GM23338 (cell line): ENCODE data around the gene RELN.

Source experiments
- CTCF ChIP-seq, 2 experiments: fragments of 200-600 bp in 1 of 2; sonication (generic) in 1 of 2; conservative IDR thresholded peaks; 2 replicates each; pipeline versions ENCODE4 v1.5.1 to v1.6.1; 2016 to 2017; ENCODE audit warnings: antibody characterized with exemption in 2 of 2, low read depth in 2 of 2, mild to moderate bottlenecking in 2 of 2, moderate library complexity in 1 of 2
- EZH2 ChIP-seq: fragments of 200-600 bp; sonication (generic); IDR thresholded peaks from one replicate; pipeline ENCODE4 v1.8.0; 2017; ENCODE audit warnings: antibody characterized with exemption, mild to moderate bottlenecking, low read depth; ENCODE audit not compliant: unreplicated experiment
- EZH2phosphoT487 ChIP-seq: fragments of 200-600 bp; sonication (generic); IDR thresholded peaks from one replicate; pipeline ENCODE4 v1.8.1; 2018; ENCODE audit warnings: antibody characterized with exemption; ENCODE audit not compliant: unreplicated experiment
- JUNB ChIP-seq: IDR thresholded peaks from one replicate; pipeline ENCODE4 v1.6.1; 2016; ENCODE audit warnings: antibody characterized with exemption; ENCODE audit not compliant: unreplicated experiment
- POLR2AphosphoS5 ChIP-seq: IDR thresholded peaks from 2 replicates; pipeline ENCODE4 v1.6.1; 2016; ENCODE audit warnings: antibody characterized with exemption, low read depth

- TF ChIP-seq POLR2AphosphoS5 (no peak), CTCF (conservative IDR thresholded peaks at IDR 0.05; ENCODE audit: low read depth in 2 of 2) (no peak), EZH2phosphoT487 (no peak), JUNB (no peak), EZH2 (no peak)
Observed at GRCh38 chr7:103712991-103713778, 276.3 kb downstream of the RELN start.
